Effector CD8-positive, alpha-beta T cell (primary cell): ENCODE data around the gene EIF1.
A peak's percentile ranks its signal among the peaks of the same experiment; 100 is the strongest.
"Not testable (repeated sequence)": the region's sequence is repeated elsewhere in the genome, so short reads cannot be mapped to it uniquely, and the experiment has no call there.

Experiments used
- DNase-seq: peaks from one replicate; lab custom pipeline; 2025; lab: John Stamatoyannopoulos, UW

The EIF1 gene

DNA sequence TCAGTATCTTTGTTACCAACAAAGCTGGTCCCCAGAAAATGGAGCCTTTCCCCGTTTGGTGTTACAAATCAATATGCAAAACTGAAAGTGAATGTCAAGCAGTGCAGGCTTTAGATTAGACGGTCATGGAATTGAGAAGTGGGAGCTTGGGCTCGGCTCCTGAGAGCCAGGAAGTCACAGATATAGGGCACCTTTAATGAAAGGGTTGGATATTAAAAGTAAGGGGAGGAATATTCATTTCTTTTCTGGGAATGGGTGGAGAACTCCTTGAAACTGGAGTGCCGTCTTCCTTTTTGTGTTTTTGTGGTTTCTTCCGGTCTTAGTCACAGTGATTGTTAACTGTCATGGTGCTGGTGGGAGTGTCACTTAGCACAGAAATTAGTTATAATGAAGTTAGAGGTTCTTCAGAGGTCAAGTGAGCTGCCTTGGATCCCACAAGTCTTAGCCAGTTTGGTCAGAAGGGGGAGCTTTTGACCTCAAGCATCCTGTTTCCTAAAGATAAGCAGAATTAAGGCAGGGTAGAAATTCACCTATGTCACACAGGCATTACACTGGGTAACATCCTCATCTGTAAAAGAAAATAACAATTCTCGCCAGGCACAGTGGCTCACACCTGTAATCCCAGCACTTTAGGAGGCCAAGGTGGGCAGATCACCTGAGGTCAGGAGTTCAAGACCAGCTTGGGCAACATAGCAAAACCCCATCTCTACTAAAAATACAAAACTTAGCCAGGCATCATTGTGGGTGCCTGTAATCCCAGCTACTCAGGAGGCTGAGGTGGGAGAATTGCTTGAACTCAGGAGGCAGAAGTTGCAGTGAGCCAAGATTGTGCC, 9.6 kb upstream of the EIF1 start:
- DNase-seq = no peak

DNA sequence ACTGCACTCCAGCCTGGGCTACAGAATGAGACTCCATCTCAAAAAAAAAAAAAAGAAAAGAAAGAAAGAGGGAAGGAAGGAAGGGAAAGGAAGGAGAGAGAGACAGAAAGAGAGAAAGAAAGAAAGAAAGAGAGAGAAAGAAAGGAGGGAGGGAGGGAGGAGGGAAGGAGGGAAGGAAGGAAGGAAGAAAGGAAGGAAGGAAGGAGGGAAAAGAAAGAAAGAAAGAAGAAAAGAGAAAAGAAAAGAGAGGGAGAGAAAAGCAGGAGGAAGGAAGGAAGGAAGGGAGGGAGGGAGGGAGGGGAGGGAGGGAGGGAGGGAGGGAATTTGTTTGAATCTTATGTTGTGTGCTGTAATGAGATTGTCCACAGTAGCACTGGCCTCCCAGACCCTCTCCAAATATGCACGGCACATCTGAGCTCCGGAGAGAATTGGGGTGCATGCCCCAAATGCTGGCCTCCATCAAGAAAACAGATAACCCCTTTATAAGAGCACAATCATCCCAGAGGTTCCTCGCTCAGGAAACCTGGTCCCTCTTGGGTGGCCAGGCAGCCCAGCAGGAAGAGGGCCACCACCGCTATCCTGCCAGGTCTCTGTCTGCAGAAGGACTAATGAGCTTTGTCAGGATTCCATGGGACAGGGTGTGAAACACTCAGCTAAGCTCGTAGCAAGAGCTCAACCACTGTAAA, 8.8 kb upstream of the EIF1 start:
- no peak for DNase-seq

DNA sequence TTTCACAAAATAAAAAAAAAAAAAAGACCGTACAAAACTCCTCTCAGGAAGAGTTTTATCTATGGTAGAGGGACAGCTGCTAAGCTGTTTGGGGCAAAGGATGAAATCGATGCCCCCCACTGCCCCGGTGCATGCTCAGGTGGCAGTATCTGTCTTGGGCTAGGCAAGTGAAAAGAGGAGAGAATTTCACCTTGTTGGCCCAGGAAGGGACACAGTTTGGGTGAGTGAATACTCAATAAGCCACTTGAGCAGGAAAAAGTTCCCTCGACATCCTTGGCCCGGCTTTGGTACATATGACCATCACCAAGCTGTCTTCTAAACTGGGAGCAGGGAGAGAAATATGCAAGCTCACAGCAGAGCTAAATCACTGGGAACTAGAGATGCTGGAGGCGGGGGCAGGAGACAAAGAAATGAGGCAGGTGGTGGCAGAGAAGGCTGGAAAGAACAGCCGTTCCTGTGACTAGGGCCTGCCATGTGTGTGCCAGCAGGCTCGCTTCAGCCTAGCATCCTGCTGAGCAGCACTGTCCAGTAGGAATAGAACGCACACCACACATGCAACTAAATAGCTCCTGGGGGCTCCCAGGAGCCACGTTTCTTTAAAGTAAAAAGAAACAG, 8.2 kb upstream of the EIF1 start:
- DNase-seq = no peak

DNA sequence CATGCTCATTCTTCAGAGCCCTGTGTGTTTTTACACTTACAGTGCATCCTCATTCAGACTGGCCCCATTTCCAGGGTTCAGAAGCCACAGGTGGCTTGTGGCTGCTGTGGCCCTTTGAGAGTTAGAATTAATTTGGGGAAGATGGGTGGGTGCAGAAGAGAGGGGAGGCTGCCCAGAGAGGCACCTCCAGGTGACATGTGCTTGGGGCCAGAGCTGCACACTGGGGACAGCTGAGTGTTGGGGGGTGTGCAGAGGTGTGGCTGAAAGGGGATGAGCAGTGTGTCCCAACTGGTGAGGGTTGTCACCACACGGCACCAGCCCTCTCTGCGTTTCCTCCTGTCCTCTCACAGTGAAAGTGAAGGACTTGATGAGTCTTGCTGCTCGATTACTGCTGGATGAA, 6.9 kb upstream of the EIF1 start:
- no peak for DNase-seq

DNA sequence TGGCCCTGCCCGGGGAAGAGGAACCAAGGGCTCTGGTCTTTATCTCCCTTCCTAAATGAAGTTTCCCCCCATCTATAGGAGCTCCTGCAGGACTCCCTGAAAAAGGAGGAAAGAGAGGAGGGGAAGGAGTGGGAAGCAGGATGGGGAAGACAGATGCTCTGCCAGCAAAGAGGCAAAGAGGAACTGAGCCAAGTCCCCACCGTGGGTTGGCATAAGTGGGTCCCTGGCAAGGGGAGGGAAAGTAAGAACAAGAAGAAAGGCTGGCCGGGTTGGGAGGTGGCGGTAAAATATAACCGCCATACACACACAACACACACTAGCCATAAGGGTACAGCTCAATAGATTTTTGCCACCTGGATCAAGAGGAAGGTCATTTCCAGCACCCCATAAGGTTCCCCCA, 6.1 kb upstream of the EIF1 start:
- DNase-seq = no peak

DNA sequence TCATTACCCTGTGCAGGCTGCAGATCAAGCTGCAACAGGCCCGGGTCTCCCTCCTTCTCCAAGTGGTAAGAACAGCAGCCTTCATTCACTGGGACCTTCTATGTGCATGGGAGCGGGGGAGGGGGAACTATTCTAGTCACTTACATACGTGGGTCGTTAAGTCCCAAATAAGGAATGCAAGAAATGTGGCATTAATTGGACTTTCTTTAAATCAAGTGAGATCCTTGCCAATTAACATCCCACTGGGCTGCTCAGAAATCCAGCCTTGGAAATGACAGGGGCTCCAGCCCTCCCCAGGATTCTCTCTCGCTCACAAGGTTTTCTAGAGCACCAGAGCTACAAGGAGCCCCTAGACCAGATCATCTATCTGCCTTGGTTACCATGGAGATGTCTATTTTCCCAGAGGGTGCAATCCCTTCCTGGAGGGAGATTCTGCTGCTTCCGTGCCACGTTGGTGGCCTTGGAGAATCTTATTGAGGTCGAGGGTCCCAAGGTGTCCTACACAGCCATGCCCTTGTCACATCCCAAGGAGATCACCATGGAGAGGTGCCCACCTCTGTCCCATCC, 5.2 kb upstream of the EIF1 start:
- DNase-seq = no peak

DNA sequence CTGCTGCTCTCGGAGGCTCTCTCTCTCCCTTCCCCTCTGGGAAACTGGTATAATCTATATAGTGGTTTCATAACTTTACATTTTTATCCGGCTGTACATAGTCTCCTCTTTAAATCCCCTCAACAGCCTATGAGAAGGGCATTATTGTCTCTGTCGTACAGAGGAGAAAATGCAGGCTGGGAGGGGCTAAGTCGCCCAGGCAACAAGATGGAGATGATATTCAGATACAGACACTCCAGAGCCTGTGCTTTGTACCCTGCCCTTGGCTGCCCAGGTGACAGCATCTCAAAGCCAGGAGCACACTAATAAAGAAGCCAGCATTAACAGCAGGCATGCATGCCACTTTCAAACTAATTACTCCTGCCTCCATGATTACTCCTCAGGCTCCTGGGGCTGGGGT, 4.7 kb upstream of the EIF1 start:
- no peak for DNase-seq

DNA sequence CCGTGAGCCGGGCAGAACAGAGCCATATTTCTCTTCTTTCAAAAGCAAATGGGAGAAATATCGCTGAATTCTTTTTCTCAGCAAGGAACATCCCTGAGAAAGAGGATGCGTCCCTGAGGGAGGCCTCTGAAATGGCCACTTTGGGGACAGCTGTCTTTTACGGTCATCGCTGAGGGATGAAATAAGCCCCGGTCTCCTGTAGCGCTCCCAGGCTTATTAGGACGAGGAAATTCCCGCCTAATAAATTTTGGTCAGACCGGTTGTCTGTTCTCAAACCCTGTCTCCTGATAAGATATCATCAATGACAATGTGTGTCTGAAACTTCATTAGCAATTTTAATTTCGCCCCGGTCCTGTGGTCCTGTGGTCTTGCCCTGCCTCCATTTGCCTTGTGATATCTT, 2.9 kb upstream of the EIF1 start:
- DNase-seq = not testable (repeated sequence)

DNA sequence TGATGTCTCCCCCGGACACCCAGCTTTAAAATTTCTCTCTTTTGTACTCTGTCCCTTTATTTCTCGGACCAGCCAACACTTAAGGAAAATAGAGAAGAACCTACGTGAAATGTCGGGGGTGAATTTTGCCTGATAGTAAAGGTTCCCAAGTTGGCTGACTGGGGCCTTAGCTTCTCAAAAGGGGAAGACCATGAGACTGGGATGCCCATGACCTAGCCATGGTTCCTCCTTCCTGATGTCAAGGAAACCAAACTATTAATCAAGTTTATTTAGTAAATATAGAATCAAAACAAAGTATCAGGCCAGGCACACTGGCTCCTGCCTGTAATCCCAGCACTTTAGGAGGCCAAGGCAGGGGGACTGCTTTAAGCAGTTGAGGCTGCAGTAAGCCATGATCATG, 2.4 kb upstream of the EIF1 start:
- DNase-seq = no peak

DNA sequence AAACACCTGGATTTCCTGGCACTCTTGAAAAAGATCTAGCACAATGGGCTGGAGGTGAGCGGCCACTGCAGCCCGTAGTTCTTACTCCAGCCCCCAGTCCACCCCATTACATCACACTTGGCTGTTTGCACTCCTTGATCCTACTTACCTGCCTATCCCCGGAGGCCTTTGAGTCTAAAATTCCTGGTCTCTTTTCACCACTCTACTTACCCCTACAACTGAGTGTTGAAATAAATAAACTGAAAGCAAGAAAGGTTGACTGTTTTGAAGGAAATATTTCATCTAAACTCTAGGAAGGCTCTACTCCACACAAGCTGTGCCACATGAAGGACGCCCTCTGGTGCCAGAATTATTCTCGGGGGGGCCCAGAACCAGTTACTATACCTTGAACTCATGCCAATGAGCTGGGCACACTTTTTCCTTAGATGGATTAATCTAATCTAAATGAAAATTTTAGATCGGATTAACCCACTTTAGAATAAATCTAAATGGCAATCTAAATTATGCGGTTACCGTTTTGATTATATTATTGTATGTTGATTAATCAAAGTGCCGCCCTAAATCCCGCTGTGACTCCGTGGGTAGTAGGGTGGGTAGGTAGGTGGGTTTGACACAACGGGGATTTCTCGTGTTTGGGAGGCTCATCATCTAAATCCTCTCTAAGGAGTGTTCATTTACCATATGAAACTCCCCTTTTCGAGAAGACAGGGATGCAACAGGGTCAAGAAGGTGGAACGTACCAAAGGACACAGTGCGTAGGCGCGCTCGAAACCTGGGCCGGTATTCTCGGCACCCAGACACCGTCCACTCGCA, 651 bp upstream of the EIF1 start:
- DNase-seq = peak; percentile 51

DNA sequence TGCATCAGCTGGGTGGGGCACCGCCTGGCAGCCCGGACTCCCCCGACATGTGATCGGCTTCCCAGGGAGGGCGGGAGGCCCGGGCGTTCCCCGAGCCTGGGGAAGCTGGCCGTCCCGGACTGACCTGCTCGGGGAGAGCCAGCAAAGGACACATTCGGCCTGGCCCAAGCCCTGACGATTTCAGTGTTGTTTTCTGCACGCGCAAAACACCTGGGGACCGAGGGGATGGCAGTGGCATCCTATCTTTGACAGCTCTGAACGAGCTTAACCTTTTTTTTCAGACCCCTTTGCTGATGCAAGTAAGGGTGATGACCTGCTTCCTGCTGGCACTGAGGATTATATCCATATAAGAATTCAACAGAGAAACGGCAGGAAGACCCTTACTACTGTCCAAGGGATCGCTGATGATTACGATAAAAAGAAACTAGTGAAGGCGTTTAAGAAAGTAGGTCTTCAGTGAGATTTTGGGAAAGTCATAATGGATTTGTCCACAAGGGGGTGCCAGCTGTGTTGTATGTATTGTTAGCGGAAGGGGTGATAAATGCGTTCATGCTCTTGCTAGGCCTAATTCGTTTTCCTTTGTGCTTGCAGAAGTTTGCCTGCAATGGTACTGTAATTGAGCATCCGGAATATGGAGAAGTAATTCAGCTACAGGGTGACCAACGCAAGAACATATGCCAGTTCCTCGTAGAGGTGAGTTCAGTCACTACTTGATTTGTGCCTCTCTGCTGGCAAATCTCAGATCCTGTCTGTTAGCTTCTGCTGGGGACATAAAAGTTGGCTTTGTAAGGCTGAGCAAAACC, 1.0 kb downstream of the EIF1 start:
- peak; percentile 19 for DNase-seq

DNA sequence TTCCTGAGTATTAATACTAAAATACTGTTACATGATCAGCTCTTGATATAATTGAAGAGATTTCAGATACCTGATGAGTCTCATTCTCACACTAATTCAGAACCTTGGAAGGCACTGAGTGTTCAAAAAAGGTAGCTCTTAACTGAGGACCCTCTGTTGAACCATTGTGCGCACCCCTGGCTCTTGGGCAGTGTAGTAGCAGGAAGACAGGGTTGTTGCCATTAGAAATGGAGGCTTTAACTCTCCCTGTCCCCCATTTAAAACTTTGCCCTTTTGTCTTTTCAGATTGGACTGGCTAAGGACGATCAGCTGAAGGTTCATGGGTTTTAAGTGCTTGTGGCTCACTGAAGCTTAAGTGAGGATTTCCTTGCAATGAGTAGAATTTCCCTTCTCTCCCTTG, 1.8 kb downstream of the EIF1 start:
- DNase-seq = no peak

DNA sequence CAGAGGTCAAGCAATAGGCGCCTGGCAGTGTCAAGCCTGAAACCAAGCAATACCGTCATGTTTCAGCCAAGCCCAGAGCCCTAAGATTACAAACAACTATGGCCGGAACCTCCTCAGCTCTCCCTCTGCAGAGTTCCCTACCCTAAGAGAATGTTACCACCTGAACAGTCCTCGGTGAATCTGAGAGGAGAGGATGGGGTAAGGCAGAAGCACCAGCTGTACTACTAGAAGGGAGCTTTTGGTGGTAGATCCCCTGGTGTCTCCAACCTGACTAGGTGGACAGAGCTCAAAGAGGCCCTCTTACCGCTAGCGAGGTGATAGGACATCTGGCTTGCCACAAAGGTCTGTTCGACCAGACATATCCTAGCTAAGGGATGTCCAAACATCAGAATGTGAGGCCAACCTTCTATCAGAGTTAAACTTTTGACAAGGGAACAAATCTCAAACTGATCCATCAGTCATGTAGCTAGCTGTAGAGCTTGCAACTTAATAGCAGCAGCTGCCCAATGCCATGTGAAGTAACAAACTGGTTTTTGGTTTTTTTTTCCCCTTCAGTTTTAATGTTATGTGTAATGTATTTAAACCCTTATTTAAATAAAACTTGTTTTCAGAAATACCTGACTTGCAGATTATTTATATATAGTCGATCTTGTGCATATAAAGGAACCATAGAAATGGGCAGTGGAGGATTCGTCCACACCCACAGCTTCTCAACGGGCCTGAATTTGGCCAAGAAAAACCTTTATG, 2.5 kb downstream of the EIF1 start:
- no peak for DNase-seq

DNA sequence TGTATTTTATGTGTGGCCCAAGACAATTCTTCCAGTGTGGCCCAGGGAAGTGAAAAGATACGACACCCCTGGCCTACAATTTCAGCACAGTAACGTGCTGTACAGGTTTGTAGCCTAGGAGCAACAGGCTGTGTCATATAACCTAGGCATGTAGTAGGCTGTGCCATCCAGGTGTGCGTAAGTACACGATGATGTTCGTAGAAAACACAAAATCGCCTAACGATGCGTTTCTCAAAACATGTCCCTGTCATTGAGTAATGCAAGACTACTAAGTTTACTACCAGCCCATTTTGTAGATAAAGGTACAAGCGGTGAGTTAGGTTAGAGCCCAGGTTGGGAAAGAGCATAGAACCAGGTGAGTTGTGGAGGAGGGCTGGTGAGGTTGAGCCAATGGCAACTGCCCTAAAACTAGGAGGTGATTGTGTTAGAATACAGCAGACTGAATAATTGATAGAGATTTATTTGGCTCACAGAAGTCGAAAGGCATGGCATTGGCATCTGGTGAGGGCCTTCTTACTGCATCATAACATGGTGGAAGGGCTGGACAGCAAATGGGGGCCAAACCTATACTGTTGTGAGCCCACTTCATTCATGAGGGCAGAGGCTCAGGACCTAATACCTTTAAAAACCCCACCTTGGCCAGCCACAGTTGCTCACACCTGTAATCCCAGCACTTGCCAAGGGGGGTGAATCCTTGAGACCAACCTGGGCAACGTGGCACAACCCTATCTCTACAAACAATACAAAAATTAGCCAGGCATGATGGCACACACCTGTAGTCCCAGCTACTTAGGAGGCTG, 4.2 kb downstream of the EIF1 start:
- no peak for DNase-seq

DNA sequence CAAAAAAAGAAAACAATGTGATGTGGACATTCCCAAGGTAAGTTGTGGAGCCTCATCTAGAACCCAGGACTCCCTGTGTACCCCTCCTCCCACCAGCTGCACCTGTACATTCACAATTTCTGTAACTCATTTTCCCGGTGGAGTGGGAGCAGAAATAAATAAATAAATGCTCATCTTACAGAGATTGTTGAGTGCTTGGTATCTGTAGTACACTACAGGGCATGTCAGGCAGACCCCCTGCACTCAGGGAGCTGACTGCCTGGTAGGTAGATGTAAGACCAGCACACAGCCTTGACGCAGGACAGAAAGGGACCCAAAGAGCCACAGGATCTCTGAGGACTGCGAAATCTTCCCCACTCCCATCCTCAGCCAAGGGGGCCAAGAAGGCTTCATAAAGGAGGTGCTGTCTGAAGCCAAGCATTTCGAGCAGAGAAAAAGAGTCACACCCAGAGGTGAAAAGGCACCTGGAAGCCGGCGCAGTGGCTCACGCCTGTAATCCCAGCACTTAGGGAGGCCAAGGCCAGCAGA, 6.5 kb downstream of the EIF1 start:
- no peak for DNase-seq

DNA sequence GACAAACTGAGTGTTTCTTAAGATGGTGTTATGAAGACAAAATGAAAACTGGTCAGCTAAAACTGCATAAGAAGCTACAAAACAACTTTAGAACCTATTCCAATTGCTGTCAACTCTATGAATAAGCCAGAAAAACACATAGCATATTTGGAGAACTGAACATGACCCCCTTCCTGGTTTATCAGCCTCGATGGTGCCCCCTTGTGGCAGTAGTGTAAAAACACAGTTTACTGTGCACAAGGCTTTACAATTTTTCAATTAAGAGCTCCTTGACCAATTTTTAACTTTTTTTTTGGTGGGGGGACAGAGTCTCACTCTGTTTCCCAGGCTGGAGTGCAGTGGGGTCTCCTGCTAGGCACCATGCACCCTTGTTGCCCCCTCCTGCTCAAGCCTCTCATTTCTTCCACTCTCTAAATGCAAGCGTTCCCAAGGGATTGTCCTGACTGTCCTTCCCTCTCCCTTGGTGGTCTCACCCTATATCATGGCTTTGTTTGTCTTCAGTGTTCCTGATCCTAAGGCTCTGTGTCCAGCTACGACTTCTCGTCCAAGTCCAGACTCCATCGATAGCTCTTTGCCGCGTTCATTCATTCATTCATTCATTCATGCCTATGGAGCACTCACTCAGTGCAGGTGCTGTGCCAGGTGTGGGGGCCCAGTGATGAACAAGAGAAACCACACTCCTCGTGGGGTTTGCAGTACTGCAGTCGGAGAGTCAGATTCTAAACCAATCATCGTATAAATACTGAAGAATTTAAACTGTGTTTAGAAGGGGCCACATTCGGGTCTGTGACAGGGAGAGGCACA, 7.5 kb downstream of the EIF1 start:
- DNase-seq = peak; percentile 73

DNA sequence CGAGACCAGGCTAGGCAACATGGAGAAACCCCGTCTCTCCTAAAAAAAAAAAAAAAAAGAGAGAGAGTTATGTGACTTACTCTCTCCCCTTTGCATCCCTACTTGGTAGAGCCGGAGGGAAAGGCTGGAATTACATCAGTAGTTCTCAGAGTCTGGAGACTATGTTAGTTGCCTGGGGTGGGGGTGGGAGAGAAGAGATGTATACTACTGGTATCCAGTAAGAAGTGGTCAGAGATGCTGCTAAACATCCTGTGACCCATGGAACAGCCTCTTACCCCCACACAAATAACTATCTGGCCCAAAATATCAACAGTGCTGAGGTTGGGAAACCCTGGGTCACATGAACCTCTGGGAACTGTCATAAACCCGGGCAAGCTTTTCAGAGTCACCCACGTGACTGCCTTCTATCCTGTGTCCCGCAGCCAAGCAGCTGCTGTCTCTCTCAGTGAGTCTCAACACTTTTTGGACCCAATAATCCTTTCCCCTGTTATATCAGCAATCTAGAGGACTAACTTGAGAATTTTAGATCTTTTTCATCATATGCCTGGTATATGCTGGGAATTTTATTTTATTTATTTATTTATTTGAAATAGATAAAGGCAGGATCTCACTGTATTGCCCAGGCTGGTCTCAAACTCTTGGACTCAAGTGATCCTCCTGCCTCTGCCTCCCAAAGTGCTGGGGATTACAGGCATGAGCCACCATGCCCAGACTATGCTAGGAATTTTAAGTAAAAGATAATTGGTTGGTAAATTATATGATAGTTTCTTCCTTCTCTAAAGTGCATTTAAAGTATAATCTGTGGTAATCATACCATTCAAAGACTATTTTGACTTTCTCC, 8.7 kb downstream of the EIF1 start:
- DNase-seq = no peak
